Esophagus muscularis mucosa (tissue), 4 donors: ENCODE data around the gene NDUFB1.

Experiments
- EP300 ChIP-seq: sonication (generic); formaldehyde crosslinking; IDR thresholded peaks from one replicate; pipeline ENCODE4 v1.6.1; 2017; ENCODE audit warnings: antibody characterized with exemption
- POLR2AphosphoS5 ChIP-seq, 2 donors: sonication (generic); formaldehyde crosslinking; IDR thresholded peaks; one replicate each; pipeline ENCODE4 v1.6.1; 2017; ENCODE audit warnings: antibody characterized with exemption in 2 of 2
- TF ChIP-seq, protein P1 (sequence below), 3 experiments: fragments of 200-600 bp in 2 of 3; fragments of 450-650 bp in 1 of 3; sonication (generic) in 2 of 3; IDR thresholded peaks; one replicate each; pipeline ENCODE4 v1.5.1; 2017 to 2019; ENCODE audit warnings: antibody characterized with exemption in 3 of 3, mild to moderate bottlenecking in 2 of 3, moderate library complexity in 1 of 3

DNA sequence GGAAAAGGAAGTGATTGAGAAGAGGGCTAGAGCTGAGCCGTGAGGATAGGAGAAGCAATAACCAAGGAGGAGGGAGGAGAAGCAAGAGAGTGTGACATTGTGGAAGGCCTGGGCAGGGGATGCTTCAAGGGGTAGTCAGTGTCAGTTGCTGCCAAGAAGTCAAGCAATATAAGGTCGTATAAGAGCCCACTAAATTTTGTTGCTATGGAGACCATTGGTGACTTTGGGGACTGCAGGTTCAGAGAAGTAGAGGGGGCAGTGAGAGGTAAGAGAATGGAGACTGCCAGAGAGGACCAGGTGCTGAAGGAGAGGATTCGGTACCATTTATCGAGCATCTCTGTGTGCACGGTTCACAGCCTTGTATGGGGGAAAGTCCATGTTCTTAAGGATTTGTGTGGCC lies 12.0 kb downstream of the NDUFB1 start:
- no peak for TF ChIP-seq EP300
- TF ChIP-seq, protein P1, sequence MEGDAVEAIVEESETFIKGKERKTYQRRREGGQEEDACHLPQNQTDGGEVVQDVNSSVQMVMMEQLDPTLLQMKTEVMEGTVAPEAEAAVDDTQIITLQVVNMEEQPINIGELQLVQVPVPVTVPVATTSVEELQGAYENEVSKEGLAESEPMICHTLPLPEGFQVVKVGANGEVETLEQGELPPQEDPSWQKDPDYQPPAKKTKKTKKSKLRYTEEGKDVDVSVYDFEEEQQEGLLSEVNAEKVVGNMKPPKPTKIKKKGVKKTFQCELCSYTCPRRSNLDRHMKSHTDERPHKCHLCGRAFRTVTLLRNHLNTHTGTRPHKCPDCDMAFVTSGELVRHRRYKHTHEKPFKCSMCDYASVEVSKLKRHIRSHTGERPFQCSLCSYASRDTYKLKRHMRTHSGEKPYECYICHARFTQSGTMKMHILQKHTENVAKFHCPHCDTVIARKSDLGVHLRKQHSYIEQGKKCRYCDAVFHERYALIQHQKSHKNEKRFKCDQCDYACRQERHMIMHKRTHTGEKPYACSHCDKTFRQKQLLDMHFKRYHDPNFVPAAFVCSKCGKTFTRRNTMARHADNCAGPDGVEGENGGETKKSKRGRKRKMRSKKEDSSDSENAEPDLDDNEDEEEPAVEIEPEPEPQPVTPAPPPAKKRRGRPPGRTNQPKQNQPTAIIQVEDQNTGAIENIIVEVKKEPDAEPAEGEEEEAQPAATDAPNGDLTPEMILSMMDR (IDR thresholded peaks at IDR 0.05): no peak
- no peak for TF ChIP-seq POLR2AphosphoS5 (IDR thresholded peaks at IDR 0.05)
